Lung microvascular endothelial cell (primary cell): ENCODE measurements around the gene TTF2. TPM values are rescaled to one million over a fixed set of nuclear protein-coding genes. Genes with fewer than 3 reads are reported as not detected.
"Not testable (repeated sequence)": the region's sequence is repeated elsewhere in the genome, so short reads cannot be mapped to it uniquely, and the experiment has no call there.

ENCODE experiments used
- DNase-seq, 2 donors: peaks; one replicate each; pipeline versions ENCODE4 v3.0.0 to v3.0.0-alpha.2; 2010; ENCODE audit warnings: low read depth in 2 of 2
- total RNA-seq: library from RNA; depleted of rRNA; stranded (reverse); fragments of >200 nt; gene quantifications from 2 replicates; pipeline ENCODE4 v1.2.1, GENCODE V29; 2014

The TTF2 gene
- total RNA-seq, 1 donor from 2014 or later, result 6.9 TPM

DNA sequence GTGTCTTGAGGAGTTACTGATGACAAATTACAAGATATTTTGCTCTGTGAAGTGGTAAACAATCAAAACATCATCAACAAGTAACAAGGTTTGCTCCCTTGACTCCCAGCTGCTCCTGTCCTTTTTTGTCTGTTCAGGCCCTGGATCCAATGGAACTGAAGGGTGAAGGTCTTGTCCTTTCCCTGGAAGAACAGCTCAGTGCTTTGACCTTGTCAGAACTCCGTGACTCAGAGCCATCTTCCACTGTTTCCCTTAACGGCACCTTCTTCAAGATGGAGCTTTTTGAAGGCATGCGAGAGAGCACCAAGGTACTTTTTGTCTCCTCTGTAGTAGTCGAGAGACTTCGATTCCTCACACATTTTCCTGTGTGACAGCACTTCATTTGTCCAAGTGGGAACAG lies 32.5 kb downstream of the TTF2 start:
- peak in 1 of 2 donors; percentile 18 for DNase-seq

DNA sequence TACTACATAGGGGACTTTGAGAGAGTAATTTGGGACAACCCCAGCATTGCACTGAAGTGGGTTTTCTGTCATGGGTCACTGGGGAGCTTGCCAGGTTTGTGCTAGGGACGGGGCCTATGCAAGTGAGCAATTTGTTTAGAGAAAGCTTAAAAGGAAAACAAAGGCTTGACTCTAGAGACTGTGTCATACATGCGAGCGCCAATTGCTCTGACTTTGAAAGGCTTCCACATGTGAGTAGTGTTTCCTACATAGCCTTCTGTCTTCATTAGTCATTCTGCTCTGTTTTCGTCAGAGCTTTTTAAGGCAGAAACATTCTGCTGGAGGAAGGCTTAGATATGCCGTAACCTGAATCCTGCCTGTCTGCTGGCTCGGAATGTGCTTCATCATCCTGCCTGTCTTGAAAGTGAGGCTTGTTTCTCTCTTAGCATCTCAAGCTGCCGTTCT lies 33.0 kb downstream of the TTF2 start:
- DNase-seq, result peak; percentile 63 to 98

DNA sequence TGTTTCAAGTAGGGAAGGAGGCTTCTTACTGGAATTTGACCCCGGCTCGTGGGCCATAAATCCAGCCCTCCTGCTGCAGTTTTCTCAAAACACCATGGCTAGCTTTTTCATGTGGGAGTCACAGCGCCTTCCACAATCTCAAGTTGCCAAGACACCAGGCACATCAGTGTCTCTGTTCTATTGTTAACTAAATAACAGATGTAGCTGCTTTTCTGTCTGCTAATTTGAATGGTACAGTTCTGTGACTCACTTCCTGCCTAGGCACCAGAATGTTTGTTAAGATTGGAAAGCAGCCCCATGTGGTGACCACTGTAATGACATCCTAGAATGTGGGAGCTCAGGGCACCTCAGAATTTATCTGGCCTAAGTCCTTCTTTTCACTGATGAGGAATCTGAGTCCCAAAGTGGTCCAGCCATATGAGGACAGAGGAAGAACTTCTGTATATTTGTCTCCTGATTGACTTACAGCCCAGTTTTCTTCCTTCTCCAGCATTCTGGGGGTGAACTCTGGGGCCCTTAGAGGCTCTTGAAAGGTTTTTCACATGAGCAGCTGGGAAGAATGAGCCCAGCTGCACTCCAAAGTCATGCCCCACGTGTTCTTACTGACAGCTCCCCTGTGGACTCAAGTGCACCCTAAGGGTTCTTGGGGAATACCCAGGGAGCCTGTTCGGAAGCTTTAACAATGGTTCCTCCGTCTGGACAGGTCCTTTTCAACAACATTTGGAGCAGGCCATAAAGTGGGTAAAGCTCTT lies 33.9 kb downstream of the TTF2 start:
- peak; percentile 65 to 90 for DNase-seq

DNA sequence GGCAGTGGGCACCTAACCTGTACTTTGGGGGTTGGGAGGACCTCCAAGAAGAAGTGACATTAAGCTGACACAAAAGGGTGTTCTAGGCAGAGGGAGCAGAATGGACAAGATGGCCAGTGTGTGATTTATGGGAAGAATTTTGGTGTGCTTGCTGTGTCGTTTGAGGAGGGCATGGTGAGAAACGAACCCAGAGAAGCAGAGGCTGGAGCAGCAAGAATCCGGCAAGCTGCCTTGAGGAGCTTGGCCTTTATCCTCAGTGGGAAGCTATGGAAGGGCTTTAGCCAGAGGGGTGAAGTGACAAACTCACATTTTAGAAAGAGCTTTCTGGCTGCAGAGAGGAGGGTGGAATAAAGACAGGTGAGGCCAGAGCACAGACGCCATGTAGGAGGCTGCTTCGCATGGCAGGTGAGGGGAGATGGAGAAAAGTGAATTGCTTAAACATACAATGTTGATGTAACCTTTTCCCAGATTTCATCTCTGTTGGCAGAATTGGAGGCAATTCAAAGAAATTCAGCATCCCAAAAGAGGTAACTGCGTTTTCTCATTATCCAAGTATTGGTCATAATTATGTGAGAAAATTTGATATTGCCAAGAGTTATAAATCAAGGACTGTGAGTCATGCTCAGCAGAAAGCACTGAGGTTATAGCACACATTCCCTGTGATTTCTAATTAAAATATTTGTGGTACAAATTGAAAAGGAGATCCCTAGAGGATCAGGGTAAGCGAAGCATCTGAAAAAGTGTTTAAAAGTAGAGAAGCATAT lies 34.9 kb downstream of the TTF2 start:
- no peak for DNase-seq

DNA sequence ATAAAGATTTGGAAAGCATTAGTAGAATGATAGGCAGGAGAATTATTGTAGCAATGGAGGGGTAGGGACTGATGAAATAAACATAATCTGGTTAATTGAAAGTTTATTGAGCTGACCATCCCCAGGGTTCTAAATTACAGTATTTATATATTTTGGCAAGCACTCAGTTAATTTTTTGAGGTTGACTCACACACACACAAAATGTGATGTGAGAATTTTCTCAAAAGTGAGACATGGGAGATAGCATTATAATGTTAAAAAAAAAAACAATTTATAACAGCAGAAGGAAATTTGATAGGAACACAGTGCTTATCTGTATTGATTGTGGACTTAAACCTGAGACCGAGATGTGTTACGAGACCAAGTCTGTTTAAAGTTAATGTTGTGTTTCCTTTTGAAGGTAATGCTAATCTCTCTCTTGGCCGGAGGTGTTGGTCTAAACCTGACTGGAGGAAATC lies 36.9 kb downstream of the TTF2 start:
- no peak for DNase-seq

DNA sequence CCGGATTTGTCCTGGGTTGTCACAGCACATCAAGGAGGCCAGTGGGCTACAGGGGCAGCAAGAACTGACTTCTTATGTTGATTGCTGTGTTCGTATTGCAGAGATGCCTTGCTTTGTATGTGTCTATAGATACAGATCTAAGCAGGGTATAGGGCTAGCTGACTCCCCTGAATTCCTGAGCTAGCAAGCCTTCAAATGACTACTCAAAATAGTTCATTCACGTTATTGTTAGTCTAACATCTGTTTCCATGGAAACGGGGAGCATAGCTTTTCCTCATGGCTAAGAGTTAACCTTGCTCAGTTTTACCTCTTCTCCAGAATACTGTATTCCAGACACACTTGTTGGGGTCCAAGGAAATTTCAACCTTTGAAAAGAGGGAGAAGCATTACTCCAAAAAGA lies 37.3 kb downstream of the TTF2 start:
- peak; percentile 32 to 52 for DNase-seq

DNA sequence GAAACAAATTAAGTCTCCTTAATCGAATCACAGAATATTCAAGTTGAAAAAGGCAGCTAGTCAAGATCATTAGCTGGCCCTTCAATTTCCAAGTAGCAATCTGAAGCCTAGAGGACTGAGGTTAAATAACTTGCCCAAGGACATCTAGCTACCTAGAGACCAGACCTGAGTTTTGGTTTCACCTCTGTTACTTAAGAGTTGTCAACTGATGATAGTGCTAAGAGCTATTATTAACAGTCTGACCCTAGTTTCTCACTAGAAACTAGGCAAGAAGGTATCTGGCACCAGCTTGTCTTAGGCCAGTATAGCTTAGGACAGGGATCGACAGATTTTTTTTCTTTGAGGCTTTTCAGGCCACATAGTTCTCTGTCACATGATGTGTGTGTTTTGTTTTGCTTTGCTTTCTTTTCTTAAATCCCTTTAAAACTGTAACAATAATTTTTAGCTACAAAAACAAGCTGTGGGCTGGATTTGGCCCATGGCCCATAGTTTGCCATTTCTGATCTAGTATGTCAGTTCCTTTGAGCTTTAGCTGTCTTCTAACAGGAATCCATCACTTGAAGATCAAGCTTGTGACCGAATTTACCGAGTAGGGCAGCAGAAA lies 38.3 kb downstream of the TTF2 start:
- peak; percentile 28 to 36 for DNase-seq

DNA sequence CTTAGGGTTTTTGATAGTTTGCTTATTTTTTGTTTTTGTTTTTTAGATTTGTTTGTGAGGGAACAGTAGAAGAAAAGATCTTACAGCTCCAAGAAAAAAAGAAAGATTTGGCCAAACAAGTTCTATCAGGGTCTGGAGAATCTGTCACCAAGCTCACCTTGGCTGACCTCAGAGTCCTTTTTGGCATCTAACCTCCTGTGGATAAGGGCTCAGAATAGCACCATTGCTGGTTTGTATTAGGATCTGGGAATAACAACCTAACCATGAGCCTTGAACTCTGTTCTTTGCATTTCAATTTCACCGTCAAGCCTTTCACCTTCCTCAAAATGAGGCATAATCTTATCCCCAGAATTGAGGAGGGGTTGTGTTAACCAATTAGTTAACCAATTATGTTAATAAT lies 41.2 kb downstream of the TTF2 start:
- no peak for DNase-seq

DNA sequence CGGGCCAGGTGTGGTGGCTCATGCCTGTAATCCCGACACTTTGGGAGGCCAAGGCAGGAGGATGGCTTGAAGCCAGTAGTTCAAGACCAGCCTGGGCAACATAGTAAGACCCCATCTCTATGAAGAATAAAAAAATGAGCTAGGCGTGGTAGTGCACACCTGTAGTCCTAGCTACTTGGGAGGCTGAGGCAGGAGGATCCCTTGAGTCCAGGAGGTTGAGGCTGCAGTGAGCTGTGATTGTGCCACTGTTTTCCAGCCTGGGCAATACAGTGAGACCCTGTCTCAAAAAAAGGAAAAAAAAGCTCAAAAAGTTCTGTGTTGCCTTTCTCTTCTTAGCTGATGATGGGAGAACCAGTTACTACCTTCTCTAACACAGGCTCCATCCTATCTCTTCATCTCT lies 41.7 kb downstream of the TTF2 start:
- DNase-seq, result not testable (repeated sequence)

DNA sequence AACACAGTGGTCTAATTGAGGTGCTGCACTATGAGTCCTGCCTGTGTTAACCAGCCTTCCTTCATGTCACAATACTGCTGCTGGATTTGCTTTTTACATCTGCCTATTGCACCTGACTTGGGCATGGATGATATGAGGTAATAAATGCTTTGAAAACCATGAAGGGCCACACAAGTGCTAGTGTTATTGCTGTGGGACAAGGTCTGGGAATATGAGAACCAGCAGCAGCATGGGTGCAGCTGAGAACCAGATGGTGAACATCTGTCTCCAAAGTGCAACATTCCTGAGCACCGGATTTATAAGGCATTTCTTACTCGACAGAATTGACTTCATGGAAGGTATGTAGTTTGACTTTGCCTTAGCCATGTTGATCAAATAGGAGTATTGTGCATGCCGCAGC lies 44.9 kb downstream of the TTF2 start:
- DNase-seq, result no peak

DNA sequence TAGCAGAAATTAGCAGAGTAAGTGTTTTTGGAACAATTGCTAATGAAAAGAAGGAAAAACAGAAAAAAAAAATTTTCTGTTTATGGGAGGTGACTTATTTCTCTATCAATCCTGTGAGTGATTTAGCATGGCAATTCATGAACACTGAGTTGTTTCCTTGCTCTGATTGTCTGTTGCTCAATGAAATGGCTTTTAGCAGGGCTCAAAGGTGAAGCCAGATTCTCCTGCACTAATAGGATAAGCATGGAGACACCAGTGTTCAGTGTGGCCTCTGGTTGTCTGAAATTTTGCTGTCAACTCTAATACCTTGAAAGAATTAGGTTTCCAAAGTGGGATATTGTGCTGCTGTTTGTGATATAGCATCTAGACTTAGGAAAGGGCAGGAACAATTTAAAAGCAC lies 45.6 kb downstream of the TTF2 start:
- no peak for DNase-seq

DNA sequence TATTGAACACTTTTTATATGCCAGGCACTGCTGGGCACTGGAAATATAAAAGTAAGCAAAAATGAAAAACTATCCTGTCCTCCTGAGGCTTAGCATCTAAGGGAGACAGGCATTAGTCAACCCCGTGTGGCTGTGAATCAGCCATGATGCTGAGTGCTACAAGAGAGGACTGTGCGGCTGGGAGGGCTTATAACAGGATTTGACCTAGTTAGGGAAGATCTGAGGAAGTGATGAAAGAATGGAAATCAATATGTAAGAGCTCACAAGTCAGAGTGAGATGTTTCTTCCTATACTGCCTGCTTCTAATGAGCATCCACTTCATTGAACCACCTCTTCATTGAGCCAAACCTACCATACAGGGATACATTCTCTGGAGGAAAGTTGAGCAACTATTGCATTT lies 46.4 kb downstream of the TTF2 start:
- no peak for DNase-seq

DNA sequence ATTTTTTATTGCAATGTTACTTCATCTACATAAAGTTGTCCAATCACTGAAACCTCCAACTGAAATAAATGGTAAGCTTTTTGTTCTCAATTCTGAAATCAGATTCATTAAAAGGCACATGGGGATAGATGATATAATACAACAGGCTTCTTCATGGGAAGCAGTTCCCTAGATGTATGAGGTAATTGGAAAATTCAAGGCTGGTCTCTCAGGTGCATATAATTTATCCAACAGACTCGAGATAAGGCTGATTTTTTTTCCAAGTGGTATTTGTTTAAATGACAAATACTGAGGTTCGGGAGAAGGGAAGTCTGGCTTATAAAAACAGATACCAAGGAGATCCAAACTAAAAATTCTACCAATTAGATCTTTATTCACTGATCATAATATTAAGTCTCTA lies 47.2 kb downstream of the TTF2 start:
- DNase-seq, result no peak

DNA sequence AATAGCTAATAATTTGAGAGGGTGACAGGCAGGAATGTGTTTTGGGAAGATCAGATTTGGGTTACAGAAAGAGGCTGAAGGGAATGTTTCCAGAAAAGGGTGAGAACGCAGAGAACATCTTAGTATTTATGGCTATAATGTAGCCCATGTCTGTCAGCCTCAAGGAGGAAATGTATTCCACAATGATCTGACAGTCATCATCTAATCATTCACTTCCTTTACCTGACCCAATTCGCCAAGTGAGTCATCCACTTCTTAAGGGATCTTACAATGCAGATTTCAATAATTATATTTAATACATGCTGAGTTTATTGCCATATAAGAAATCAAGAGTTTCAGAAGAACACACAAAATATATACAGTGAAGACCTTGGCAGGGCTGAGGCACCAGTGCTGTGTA lies 50.6 kb downstream of the TTF2 start:
- peak in 1 of 2 donors; percentile 70 for DNase-seq

DNA sequence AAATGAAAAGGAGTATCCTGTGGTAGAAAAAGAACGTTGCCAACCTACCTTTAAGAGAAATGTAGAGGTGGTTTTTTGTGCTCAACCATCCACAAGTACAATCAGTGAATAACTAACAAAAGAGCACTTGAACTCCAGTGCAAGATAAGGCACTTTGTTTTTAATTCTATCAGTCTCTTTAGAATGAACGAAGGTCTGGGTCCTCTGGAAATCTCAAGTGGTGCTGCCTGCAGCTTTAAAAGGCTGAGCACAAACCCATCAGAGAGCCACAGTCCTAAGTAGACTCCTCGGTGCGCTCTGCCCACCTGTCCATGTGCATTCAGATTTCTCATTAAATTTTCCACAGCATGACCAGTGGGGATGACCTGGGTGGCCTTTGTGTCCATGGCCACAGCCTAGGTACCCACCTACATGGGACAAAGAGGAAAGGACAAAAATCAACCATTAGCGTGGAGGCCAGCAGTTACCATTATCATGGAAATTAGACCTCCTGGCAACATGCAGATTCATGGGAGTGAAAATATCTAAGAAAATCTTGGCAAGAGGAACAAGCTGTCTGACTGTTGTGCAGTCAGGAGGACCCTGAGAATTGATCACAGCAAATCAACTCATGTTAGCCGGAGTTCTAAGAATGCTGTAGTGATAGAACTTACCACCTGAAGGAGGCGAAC lies 52.1 kb downstream of the TTF2 start:
- DNase-seq, result no peak

DNA sequence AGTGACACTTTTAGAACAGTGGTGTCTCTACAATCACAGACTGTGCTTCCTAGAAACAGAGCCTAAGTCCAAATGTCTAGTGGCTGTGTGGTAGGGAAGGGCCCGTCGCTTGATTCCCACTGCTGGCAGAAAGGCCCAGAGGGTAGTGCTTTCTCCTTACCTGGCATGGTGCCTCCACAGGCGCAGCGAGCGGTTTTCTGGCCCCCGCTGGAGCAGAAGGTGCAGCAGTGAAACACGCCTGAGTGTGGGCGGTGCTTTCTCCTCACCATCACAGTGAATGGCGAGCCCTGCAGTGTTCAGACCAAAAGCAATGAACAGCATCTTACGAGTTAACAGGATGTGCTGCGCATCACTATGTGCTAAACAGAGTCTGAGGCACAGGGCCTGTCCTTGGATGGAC lies 53.1 kb downstream of the TTF2 start:
- DNase-seq, result no peak

DNA sequence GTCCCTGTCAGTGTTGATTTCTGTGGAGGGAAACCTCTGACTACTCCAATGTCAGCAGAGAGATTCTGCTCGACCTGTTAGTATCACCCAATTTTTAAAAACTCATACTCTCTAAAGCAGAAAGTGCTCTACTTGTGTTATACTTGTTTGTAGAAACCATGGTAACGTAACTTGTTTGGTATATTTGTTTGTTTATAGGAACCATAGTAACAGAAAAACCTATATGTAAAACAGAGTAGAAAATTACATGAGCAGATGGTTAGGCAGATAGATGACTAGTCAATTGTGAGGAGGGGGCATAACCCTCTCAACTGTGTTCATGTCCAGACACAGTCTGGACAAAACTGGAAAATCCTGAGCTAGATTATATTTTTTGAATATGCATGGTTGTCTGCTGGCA lies 54.8 kb downstream of the TTF2 start:
- no peak for DNase-seq

DNA sequence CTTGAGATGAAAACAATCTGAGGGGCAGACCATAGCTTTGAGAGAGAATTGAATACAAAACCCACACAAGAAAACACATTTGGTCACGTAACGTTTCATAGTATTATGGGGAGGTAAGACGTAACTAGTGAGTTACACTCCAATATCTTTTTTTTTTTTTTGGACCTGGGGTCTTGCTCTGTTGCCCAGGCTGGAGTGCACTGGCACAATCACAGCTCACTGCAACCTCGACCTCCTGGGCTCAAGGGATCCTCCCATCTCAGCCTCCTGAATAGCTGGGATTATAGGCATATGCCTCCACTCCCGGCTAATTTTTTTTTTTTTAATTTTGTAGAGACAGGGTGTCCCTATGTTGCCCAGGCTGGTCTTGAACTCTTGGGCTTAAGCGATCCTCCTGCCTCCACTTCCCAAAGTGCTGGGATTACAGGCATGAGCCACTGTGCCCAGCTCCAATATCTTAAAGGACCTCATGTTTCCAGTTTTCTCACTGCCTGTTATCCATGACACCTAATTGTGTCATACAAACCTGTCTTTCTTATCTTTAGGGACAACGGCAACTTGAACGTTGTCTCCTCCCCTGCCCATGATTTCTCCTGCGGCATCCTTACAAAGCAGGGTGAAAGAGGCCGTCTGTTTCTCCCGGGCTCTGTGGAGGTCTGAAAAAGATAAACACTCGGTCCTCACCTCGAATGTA lies 56.1 kb downstream of the TTF2 start:
- DNase-seq, result no peak

DNA sequence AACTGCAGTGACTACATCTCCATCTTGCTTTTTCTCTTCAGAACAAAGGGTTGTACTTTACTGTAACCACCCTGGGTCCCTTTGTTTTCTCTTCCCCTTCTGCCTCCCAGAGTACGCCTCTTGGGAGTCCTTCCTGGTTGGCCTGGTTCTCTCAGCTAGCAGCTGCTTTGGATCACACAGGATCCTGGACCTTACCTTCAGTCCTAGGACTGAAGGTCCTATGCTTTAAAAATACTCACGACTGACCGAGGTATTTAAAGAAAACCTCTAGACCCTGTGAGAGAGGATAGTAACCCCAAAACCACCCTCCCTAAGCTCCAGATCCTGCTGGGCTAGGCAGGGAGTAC lies 56.6 kb downstream of the TTF2 start:
- no peak for DNase-seq

DNA sequence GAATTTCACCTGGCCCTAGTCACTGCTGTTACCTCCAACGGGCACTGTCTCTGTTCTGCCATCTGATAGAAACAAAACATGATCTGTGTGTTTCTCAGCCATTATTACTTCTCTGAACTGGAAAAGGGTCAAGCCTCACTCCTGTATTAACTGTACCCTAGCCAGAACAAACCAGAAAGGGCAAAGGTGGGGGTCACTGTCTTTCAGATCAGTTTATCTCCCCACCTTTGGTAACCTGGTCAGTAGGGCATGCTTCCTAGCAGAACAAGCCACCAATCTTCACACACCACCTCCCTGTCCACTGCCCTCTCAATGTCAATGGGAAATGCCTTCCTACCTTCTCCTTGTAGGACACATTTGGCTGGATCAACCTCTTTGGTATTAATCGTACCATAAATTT lies 57.6 kb downstream of the TTF2 start:
- no peak for DNase-seq

DNA sequence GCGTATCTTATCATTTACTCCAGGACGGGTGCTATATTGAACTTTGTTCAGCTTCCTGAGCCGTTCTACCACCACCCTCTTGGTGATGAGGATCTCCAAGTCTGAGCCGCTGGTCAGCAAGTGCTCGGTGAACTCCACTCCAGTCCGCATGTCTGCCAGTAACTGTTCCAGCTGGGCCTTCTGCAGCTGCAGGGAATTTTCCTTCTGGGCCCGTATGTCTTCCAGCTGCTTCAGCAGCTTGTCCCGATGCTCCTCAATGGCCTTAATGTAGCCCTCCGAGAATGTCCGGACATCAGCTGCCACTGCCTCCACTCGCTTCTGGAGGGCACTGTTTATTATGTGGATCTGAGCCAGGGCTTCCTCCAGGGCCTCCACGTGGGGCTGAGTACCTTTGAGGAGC lies 58.0 kb downstream of the TTF2 start:
- no peak for DNase-seq

DNA sequence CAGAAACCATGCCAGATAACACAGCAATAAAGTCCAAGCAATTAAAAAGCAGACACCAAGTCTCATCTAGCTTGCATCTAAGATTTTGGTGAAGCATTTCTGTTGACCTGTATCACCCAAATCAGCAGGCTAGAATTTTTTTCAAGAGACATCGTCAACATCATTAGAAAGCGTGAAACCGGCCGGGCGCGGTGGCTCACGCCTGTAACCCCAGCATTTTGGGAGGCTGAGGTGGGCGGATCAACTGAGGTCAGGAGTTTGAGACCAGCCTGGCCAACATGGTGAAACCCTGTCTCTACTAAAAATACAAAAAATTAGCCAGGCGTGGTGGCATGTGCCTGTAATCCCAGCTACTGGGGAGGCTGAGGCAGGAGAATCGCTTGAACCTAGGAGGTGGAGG lies 59.0 kb downstream of the TTF2 start:
- DNase-seq, result not testable (repeated sequence)
